ENCODE results near the gene PRSS50.
"Not testable (repeated sequence)": the region's sequence is repeated elsewhere in the genome, so short reads cannot be mapped to it uniquely, and the experiment has no call there.

The PRSS50 gene

DNA sequence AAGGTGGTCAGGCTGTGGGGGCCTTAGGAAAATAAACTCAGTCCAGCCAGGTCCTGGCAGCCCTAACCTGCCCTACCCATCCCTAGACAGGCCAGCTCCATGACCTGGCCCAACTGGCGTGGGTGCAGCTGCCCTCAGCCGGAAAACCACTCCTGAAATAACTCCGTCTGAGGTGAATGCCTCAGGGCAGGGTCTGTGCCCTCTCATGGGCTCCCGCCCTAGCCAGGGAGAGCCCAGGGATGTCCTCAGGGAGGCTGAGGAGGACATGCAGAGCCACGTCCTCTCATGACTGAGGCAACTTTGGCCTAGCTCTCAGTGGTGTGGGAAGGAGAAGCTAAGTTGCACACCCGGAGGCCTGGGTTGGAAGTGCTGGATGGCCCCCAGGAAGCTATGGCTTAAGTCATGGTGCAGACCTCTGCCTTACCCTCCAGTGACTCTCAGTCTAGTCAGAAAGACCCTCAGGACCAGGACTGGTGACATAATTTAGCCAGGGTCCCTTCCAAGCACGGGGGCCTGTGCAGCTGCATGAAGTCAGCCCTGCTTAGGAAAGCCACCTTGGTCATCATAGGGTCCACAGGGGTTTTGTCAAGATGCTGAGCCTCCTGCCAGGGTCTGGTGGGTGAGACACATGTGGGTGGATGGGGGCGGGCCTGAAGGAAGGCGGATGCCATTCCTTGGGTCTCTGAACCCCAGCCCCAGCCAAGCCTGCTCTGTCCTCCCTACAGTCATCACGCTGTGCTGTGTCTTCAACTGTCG is 9.1 kb downstream of the PRSS50 start:
- no peak for DNase-seq

DNA sequence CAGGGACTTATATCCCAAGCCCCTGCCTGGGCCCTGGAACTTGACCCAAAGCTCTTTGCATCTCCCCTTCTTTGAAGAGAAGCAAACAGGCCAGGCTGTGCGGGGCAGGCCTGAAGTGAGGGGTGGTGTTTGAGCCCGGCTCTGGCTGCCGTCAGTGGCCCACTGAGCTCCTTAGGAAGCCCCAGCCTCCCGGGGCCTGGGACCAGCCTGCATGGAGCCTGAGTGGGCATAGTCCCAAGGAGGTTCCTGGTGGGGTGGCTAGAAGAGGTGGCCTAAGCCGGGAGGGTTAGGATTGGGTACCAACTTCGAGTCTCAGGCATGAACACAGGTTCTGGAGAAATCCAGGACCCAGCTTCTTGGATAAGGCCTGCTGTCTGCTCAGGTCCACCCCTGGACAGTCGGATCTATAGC is 10.1 kb downstream of the PRSS50 start:
- DNase-seq = no peak

DNA sequence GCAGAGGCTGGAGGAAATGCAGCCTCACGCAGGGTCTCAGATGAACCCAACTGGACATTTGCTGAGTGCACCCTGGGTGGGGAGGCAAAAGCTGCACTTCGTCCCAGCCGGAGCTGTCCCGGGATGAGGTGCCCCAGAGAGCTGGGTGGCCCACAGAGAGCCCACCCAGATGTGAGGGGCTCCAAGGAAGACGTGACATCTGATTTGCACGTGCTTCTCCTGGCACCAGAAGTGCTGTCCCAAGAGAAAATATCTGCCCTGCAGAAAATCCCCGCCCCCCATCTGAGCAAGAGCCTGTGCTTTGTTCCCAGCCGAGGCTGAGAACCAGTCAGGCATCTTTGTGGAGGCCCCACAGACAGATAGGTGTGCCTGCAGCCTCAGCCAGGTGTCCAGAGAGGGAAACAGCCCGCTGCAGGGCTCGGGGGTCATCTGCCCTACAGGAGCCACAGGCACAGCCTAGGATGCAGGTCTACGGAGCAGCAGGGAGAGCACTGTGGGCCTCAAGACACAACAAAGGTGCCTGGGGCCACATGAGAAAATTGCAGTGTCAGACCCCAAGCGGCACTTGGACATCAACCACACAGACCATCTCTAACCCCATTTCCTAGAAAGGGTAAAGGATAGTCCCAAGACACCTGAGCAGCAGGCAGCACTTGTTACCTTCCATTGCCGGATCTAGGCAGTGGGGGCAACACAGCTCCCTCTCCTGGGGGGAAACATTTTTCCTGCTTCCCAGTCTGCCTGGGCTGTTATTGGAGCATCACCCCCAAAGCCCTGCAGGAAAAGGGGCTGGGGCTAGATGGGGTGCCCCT is 10.7 kb downstream of the PRSS50 start:
- no peak for DNase-seq

DNA sequence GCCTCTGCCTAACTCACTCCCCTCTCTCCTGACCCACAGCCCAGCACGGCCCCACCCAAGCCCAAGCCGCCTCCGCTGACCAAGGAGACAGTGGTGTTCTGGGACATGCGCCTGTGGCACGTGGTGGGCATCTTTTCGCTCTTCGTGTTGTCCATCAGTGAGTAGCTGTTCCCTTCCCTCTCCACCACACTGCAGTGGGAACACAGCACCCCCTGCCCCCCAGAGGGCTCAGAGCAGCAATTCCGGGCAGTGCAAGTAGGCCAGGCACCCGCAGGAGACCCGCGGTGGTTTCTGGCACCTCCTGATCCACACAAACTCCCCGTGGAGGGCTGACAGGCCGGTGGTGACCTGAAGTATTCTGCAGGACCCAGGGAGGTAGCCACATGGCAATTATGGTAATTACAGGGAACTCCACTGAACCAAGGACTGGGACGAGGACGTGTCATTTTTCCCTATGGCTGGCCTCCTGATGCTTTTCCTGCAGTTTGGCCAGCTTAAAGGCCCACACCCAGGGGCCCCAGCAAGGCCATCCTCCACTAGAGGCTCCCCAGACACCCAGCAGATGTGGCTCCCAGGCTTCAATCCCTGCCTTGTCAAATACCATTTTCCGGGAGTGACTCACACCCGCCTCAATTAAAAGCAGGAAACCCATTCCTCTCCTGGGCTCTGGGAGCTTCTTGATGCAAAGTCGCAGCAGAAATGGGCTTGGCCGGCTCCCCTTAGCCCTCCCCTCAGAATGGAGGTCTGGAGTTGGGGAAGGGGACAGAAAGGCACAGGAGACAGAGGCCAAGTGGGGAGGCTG is 11.7 kb downstream of the PRSS50 start:
- DNase-seq = peak; percentile 88

DNA sequence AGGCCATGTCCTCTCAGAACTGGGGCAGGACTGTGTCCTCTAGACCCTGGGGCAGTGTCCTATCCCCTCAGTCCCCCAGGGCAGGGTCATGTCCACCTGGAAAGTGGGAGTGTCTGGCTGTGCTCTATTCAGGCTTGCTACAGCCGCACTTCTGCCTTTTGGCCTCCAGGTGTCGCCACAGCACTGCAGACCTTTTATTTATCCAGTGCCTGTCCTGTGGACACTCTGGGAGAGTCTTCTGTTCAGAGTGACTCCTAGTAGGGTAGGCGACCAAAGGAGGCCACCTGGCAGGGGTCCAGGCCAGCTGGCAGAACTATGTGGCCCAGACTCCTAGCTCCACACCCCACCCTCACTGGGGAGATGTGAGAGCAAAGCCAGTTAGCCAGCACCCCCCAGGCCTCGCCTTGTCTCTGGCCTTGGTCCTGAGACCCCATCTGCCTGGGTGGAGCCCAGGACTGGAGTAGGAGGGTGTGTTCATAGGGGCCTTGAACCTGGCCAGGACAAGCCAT is 12.6 kb downstream of the PRSS50 start:
- peak; percentile 62 for DNase-seq

DNA sequence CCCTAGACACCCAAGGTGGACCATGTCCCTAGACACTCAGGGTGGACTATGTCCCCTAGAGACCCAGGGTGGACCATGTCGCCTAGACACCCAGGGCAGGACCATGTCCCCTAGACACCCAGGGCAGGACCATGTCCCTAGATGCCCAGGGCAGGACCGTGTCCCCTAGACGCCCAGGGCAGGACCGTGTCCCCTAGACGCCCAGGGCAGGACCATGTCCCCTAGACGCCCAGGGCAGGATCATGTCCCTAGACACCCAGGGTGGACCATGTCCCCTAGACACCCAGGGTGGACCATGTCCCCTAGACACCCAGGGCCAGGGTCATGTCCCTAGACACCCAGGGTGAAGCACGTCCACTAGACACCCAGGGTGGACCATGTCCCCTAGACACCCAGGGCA is 13.3 kb downstream of the PRSS50 start:
- not testable (repeated sequence) for DNase-seq

DNA sequence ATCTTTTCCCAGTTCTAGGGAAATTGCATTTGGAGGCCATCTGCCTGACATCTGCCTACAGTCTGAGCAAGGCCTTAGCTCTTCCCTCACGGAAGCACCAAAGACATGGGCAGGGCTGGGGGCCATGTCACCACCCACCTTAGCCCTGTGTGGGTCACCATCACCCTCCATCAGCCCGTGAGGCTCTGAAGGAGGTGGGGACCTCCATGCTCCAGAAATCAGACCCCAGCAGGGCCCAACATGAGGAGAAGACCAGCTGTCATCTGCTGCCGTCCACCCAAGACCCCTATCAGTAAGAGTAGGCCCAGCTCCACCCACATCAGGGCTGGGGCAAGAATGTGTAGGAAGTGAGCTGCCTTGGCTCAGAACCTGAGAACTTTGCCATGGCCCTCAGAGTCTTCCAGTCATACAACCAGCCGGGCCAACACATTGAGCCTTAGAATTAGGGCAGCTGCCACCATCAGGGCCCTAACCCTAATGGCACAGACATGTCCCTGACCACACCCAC is 14.6 kb downstream of the PRSS50 start:
- no peak for DNase-seq

DNA sequence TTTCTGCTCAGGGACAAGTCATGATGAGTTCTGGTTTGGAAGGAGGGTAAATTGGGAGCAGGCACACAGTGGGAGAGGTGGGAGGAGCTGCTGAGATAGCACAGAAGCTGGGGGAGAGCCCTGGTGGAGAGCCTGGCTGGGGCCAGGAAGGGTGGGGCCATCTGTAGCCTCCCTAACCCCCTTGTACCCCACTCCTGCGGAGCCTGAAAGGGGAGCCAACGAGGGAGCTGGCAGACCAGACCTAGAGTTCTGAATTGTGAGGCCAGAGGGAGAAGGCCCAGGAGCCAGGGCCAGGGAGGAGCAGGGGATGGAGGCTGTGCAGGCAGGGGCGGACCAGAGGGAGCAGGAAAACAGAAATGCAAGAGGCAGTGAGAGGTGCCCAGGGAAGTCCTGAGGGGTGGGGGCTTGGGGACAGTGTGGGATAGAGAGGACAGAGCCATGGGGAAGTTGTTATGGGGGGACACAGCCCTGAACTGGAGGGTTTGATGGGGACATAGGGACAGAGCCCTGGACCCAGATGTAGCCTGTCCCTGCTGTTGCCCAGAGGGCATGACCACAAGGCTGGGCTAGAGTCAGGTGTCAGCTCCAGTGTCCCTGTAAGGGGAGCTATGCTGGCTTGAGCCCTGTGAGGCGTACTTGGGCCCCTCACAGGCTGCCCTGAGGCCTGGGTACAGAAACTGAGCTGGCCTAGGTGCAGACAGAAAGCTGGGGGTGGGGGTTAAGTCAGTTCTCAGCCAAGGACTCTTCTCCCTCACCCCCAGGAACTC is 15.2 kb downstream of the PRSS50 start:
- DNase-seq = no peak

DNA sequence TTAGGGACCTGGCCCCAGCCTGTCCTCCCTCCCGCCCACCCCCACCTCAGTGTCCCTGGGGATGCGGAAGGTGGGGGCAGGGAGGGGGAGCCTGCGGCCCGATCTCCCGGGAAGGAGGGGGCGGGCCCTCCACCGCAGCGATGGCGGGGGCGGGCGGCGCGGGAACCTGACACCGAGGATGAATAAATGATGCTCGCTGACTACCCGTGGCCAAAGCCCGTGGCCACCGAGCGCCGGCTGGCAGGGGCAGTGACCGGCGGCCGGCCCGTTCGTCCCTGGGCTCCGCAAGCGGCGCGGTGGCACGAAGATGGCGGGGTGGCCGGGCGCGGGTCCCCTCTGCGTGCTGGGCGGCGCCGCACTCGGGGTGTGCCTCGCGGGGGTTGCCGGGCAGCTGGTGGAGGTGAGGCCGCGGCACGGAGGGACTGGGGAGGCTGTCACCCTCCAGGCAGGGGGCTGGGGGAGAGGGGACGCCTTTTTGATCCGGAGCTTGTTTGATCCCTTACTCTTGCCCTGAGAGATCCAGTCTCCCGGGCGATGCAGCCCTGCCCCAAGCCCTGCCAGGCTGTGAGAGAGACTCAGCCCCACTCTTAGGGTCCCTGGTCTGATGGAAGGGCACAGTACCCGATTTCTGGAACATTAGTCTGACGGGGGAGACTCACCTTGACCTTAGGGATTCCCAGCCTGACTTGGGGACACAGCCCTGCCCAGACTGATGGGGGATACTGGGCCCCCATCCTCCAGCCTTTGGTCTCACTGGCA is 16.3 kb downstream of the PRSS50 start, which contains the start of gene TMIE:
TSS of gene TMIE (plus strand) at position 212 of the 759 bp plus-strand sequence. CDS start at position 308, 96 bp downstream.
- no peak for DNase-seq

DNA sequence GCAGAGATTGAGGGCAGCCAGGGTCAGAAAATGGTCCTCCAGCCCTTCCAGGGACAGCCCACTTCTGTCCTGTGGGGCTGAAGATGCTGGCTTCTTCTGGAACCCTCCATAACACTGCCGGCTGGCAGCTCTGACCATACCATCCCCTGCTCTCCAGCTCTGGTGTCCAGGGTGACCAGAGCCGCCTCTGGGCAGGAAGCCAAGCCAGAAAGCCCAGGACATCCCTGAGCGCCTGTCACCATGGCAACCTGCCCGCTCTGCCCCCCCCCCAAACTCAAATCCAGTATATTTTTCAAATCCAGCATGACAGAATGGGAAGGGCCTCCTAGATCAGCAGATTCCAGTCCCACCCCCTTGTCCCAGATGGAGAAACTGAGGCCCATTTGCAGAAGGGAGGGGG is 16.9 kb downstream of the PRSS50 start:
- no peak for DNase-seq

DNA sequence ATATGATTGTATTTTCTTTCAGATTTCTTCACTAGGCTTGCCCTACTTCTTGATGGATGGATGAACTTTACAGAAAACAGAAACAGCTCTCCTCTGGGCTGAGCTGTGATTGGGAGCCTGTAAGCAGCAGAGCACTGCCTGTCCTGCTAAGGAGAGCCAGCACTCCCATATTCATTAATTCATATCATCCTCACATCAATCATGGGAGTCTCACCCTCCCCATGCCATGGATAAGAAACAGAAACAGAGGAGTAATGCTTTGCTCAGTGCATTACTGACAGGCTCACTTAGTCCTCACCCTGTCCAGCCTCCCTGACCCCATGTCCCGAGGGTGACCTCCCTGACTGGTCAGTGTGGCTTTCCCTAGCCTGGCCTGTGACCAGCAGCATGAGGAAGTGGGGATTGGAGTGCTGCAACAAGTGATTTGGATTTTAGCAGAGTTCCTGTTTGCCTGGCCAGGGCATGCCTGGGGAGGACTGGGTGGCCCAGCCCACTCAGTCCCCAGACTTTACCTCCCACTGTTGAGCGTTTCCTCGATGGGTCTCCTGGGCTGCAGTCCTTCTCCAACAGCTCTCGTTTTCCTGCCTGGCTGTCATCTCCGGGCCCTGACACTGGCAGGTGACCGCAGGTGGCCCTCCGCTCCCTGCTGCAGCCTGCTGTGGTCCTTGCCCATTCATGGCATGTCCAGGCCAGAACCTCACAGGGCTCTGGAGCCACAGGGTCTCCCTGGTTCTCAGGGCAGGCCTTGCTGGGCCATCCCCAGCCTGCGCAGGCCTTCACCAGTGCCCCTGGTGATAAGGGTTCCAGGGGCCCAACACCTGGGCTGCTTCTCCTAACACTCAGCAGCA is 17.8 kb downstream of the PRSS50 start:
- no peak for DNase-seq

DNA sequence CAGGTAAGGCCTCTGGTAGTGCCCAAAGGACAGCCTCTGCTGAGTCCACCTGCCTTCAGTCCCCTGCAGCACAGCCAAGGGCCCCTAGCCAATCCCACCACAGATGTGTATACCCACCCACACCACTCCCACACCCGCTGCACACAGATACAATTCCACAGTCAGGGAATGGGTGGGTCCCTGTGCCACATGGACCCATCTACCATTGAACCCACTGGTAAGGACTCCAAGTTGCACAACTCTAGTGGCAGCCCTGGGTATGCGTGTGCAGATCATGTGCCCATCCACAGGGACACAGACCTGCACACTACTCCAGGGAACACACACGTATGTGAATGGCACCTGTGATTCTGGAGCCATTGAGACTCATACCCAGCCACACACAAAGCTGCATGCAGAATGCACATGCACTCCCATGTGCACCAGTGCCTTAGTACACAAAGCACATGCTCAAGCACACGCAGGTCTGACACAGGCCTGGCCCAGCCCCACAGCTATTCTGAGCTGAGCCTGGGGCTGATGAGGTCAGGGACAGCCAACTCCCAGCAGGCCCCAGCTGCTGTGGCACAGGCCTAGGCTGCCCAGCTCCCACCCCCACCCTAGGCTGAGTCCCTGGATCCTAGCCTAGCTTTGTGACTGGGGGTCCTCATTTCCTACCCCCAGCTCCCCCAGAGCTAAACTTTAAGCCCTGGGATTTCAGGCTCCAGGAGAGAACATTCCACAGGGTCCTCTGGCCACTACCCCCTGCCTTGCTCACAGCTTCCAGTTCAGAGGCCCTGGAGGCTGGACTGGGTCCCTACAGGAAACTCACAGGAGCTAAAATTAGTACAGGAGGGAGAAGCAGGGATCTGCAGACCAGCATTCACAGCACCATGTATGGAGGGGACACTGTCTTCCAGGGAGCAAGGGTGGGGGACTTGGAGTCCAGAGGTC is 21.4 kb downstream of the PRSS50 start:
- DNase-seq = peak; percentile 33

DNA sequence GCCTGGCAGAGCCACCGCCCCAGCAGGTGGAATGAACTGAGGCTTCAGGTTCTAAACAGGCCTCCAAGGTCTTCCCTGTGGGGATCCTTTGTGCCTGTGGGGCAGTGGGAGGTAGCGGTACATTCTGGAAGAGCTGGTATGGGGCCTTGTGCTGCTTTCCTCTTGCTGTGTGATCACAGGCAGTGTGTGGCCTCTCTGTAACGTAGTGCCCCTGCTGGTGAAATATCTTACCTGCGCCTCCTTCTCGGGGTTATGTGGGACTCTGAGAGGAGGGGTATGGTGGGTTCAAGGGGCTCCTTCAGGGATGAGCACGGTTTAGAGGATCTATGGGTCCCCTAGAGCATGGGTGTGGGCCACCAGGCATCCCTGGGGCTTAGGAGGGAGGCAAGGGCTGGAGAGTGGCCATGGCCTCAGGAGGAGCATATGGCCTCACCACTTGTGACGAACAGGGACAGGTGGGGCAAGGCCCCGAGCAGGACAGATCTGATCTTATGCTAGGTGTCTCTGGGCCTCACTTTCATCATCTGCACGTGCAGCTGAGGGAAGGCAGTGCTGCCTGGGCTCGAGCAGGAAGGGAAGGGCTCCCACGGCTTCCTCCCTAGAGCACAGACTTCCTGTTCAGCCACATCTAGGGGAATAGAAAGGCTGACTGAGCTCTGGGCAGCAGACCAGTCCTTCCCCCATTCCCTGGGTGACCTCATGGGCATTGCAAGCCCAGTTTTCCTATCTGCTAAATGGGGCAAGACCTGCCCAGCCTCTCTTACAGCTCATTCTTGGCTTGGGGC is 22.3 kb downstream of the PRSS50 start:
- DNase-seq = no peak

DNA sequence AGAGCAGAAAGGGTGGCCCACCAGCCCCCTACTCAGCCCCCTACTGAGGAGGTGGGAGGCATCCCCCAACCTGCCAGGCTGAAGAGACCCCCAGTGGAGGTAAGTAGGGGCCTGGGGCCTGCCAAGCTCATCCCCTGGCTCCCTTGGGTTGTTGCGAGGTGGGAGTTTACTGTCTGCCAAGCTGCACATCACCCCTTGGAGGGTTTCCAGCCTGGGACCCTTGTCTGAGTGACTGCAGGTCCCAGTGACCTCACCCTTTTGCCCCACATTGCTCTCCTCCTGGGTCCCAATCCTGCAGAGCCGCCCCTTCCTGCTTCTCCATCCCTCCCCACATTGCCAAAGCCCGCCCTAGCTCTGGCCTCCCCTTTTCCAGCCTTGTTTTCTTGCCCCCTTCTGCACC is 23.1 kb downstream of the PRSS50 start:
- DNase-seq = no peak

DNA sequence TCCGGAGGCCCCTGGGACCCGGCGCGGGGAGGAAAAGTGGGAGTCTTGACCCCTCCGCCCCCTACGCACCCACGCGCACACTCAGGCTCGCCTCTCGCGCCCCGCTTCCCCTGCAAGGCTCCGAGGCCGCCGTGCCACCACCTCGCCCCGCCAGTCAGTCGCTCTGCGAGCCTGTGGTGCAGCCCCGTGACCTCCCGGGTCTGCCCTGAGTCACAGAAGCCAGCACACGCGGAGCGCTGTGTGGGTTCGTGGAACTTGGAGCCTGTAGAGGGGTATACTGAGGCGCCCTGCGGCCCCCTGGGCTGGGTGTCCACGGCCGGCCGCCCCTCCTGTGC is 23.8 kb downstream of the PRSS50 start:
- no peak for DNase-seq

DNA sequence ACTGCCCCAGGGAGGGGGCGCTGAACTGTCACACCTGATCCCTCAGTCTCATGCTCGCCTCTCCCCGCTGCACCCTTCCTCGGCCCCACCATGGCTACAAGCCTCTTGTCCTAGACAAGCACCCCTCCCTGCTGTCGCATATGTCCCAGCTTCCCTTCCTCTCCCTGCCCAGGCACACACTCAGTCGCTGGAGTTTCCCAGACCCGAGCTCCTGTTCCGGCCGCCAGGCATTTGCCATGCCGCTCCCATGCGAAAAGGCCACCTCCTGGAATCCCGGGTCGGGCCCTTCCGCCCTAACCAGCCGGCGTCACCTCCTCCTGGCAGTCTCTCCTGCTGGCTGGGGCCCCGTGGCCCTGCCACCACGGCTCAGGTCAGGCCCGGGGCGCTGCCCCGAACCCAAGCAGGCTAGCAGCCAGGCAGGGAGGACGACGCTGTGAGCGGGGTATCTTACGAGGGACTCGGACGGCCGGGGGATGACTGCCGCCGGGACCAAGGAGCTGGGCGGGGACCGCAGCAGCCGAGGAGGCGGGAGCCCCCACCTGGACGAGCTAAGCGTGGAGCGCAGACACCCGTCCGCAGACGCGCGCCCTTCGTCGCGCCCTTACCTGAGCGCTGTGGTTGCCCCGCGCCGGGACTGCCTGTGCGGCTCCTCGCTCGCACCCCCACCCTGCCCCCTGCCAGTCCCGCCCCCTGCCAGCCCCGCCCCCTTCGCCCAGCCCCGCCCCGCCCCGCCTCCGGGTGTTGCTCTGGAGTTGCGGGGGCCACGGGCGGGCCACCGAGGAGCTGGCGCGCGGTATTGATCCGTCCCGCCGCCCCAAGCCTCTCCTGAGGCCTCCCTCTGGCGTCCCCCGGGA is 24.4 kb downstream of the PRSS50 start, which contains the start of gene ALS2CL:
TSS of gene ALS2CL (minus strand) at position 642 of the 854 bp plus-strand sequence. CDS start 4,239 bp downstream, outside the sequence.
- DNase-seq = no peak

DNA sequence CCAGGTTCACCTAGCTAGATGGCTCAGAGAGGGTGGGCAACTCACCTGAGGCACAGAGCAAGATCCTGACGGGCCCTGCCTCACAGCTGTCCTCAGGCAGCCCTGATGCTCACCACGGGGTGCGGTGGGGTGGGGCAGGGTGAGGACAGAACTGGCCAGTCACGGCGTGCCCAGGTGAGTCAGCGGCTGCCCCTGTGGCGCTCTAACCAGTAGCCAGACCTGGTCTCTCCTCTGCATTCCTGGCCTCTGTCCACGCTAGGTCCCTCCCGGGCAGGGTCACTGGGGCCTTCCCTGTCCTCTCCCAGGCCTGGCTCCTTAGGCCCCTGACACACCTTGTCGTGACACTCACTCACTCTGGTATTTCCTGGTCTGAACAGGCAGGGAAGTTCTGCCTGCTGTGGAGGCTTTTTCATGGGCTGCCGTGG is 25.1 kb downstream of the PRSS50 start:
- DNase-seq = no peak
